MM.1S (cell line): ENCODE results near the gene AKAP13.
A peak's percentile ranks its signal among the peaks of the same experiment; 100 is the strongest.

Experiments used
- DNase-seq: peaks from one replicate; pipeline ENCODE4 v3.0.0-alpha.2; 2015
- H2AFZ ChIP-seq: fragments of 300-600 bp; sonication (generic); 2 replicates; pipeline ENCODE4 v1.6.0; 2016; ENCODE audit warnings: antibody characterized with exemption, low read length
- H3F3A ChIP-seq: fragments of 300-600 bp; sonication (generic); 2 replicates; pipeline ENCODE4 v1.6.1; 2016; ENCODE audit warnings: mild to moderate bottlenecking, antibody characterized with exemption, low read length, moderate library complexity, mixed read lengths; ENCODE audit not compliant: insufficient read depth
- H3K27ac ChIP-seq: fragments of 300-600 bp; sonication (generic); 2 replicates; pipeline ENCODE4 v1.5.1; 2016; ENCODE audit warnings: mild to moderate bottlenecking, low read length
- H3K27me3 ChIP-seq: fragments of 300-600 bp; sonication (generic); replicated peaks from 2 replicates; pipeline ENCODE4 v1.6.0; 2016; ENCODE audit warnings: low read length; ENCODE audit not compliant: insufficient read depth
- H3K36me3 ChIP-seq: fragments of 300-600 bp; sonication (generic); replicated peaks from 2 replicates; pipeline ENCODE4 v1.6.1; 2016; ENCODE audit warnings: mild to moderate bottlenecking, low read length, mixed read lengths; ENCODE audit not compliant: insufficient read depth
- H3K4me1 ChIP-seq: fragments of 300-600 bp; sonication (generic); 2 replicates; pipeline ENCODE4 v1.6.1; 2016; ENCODE audit warnings: low read length, mixed read lengths
- H3K4me2 ChIP-seq: fragments of 300-600 bp; sonication (generic); 2 replicates; pipeline ENCODE4 v1.6.0; 2016; ENCODE audit warnings: low read depth, low read length
- H3K4me3 ChIP-seq: fragments of 300-600 bp; sonication (generic); 2 replicates; pipeline ENCODE4 v1.5.1; 2016; ENCODE audit warnings: low read length, mixed read lengths
- H3K79me2 ChIP-seq: fragments of 300-600 bp; sonication (generic); 2 replicates; pipeline ENCODE4 v1.6.1; 2016; ENCODE audit warnings: mixed run types, low read length, mixed read lengths
- H3K9ac ChIP-seq: fragments of 300-600 bp; sonication (generic); 2 replicates; pipeline ENCODE4 v1.6.1; 2016; ENCODE audit warnings: low read length, mixed read lengths
- H3K9me2 ChIP-seq: fragments of 300-600 bp; sonication (generic); replicated peaks from 2 replicates; pipeline ENCODE4 v1.6.1; 2016; ENCODE audit warnings: mild to moderate bottlenecking, low read length, mixed read lengths; ENCODE audit not compliant: insufficient read depth
- H3K9me3 ChIP-seq: fragments of 300-600 bp; sonication (generic); replicated peaks from 2 replicates; pipeline ENCODE4 v1.6.1; 2016; ENCODE audit warnings: mild to moderate bottlenecking, low read length, mixed read lengths; ENCODE audit not compliant: insufficient read depth
- H4K20me1 ChIP-seq: fragments of 300-600 bp; sonication (generic); 2 replicates; pipeline ENCODE4 v1.6.1; 2016; ENCODE audit warnings: mild to moderate bottlenecking, low read length, moderate library complexity, mixed read lengths; ENCODE audit not compliant: insufficient read depth
- EZH2 ChIP-seq: fragments of 300-600 bp; sonication (generic); optimal IDR thresholded peaks from 2 replicates; pipeline ENCODE3; 2017; ENCODE audit warnings: low read depth, mild to moderate bottlenecking, antibody characterized with exemption, low read length, mixed read lengths
- EZH2phosphoT487 ChIP-seq: fragments of 300-600 bp; sonication (generic); IDR thresholded peaks from 2 replicates; pipeline ENCODE4 v1.6.1; 2018; ENCODE audit warnings: antibody characterized with exemption, low read length
- TF ChIP-seq, protein P1 (sequence below): fragments of 300-600 bp; sonication (generic); IDR thresholded peaks from 2 replicates; pipeline ENCODE4 v1.5.1; 2016; ENCODE audit warnings: antibody characterized with exemption, low read length, mixed read lengths

Gene AKAP13

DNA sequence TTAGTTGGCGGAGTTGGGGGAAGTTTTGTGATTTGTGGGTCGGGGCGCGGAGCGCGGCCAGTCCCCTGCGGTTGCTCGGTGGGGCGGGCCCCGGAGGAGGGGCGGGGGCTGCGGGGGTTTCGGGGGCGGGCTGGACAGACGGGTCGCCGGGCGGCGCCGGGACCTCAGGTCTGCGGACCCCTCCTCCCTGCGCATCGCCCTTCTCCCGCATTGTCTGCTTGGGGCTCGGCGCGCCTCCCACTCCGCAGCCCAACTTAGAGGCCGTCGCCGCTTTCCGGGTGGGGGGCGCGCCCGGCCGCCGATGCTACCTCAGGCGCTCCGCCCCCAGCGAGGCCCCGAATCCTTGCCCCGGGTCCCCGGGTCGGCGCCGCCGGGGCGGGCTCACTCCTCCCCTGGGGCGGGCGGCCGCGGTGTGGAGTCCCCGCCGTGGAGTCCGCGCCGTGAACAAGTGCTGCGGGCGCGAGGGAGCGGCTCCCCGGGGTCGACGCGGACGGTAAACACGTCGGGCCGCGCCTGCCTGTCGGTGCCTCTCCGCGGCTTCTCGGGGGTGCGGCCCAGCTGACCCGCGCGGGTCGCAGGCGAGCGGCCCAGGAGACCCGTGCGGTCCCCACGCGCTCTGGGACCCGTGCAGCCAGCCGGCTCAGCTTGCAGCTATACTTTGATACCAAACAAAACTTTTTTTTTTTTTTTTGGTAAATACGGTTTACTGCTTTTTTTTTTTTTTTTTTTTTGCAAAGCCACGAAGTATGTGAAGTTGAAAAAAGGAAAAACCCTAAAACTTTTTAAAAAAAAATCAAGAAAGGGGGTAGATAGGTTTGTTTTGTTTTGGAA is 624 bp downstream of the AKAP13 start:
- Histone ChIP-seq H3K79me2 (peaks cover 46% of the 10 kb centered on the region), H3F3A (peaks cover 13% of the 10 kb centered on the region), H4K20me1 (no peaks in the 10 kb centered on the region), H3K4me1 (0 out of 2 replicates have a peak, but pooled peaks cover 5% of the 10 kb centered on the region), H2AFZ (peak overlapping the region; percentile 52), H3K9ac (peak overlapping the region; percentile 67; the same call in 1 of the 2 replicates), H3K9me2 (no peaks in the 10 kb centered on the region), H3K4me3 (peak overlapping the region; percentile 69), H3K27ac (peak overlapping the region; percentile 81; the same call in 1 of the 2 replicates), H3K36me3 (no peaks in the 10 kb centered on the region), H3K9me3 (no peaks in the 10 kb centered on the region), H3K4me2 (peak overlapping the region; percentile 64; the same call in 1 of the 2 replicates), H3K27me3 (no peaks in the 10 kb centered on the region)
- peak; percentile 52 for DNase-seq
- TF ChIP-seq, protein P1, sequence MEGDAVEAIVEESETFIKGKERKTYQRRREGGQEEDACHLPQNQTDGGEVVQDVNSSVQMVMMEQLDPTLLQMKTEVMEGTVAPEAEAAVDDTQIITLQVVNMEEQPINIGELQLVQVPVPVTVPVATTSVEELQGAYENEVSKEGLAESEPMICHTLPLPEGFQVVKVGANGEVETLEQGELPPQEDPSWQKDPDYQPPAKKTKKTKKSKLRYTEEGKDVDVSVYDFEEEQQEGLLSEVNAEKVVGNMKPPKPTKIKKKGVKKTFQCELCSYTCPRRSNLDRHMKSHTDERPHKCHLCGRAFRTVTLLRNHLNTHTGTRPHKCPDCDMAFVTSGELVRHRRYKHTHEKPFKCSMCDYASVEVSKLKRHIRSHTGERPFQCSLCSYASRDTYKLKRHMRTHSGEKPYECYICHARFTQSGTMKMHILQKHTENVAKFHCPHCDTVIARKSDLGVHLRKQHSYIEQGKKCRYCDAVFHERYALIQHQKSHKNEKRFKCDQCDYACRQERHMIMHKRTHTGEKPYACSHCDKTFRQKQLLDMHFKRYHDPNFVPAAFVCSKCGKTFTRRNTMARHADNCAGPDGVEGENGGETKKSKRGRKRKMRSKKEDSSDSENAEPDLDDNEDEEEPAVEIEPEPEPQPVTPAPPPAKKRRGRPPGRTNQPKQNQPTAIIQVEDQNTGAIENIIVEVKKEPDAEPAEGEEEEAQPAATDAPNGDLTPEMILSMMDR = no peak
- no peak for TF ChIP-seq EZH2

DNA sequence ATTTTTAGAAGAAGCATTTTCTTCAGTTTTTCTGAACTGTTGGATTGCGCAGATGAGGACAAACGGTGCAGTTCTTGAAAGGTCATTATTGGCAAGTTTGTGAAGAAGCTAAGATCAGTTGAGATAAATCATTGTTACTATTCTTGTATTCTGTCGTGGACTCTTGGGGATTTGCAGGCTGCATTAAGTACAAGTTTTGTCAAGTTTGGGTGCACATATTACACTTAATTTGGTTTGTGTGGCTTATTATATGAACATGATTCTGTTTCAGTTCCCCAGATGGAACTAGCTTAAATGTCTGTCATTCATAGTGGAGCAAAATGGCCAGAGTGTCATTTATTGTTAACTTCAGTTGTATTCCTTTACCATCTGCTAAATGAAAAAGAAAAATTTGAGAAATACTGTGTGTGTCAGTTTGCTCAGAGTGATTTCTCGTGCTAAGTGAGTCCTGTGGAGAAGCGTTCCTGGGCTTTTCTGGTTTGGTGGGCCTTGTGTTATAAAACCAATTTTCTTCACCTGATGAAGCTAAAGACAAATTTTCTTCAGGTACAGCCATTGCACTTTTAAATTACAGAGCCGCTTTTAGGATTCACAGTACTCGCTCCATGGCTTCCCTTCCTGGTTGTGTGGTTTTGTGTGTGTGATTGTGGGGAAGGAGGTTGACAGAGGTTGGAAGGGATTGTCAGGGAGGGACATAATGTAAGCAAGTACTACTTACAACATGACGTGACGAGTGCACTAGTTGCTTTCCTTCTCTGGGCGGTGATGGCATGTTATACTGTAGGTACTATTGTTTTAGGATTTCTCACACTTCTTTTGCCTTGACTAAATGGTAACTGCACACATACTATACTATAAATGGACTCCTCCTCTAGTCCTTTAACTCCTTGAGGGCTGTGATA is 1.7 kb downstream of the AKAP13 start:
- no peak overlapping the region for H2AFZ ChIP-seq
- TF ChIP-seq EZH2phosphoT487 (no peak), EZH2 (no peak)
- TF ChIP-seq, protein P1 = no peak
- H3K9ac ChIP-seq = no peak overlapping the region; the same call in 1 of the 2 replicates
- 0 out of 2 replicates have a peak, but pooled peaks cover 5% of the 10 kb centered on the region for H3K4me1 ChIP-seq
- H3K27me3 ChIP-seq = no peaks in the 10 kb centered on the region
- peak overlapping the region; percentile 64; the same call in 1 of the 2 replicates for H3K4me2 ChIP-seq
- H3K27ac ChIP-seq = no peak overlapping the region
- H3K79me2 ChIP-seq = peaks cover 52% of the 10 kb centered on the region
- peak overlapping the region; percentile 69; the same call in 1 of the 2 replicates for H3K4me3 ChIP-seq
- H3K36me3 ChIP-seq = no peaks in the 10 kb centered on the region
- H3F3A ChIP-seq = peaks cover 13% of the 10 kb centered on the region
- DNase-seq = no peak
- no peaks in the 10 kb centered on the region for H3K9me2 ChIP-seq
- H4K20me1 ChIP-seq = no peaks in the 10 kb centered on the region
- H3K9me3 ChIP-seq = no peaks in the 10 kb centered on the region

DNA sequence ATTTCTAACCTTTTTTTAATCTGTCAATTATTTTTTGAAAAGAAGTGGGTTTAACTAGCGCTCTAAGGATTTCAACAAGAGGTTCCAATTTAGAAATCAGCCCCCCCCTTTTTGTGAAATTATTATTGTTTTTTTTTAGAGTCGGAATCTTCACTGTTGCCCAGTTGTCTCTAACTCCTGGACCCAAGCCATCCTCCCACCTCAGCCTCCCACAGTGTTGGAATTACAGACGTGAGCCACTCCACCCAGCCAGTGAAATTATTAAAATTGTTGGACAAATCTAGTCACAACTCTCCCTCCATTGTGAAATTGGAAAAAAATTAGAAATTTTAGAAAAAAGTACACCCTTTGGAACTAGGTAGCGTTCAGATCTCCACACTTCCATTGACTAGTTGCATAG is 2.5 kb downstream of the AKAP13 start:
- Histone ChIP-seq H3K9ac (no peak overlapping the region), H3K9me2 (no peaks in the 10 kb centered on the region), H3K27me3 (no peaks in the 10 kb centered on the region), H3K4me1 (0 out of 2 replicates have a peak, but pooled peaks cover 5% of the 10 kb centered on the region), H3K79me2 (peaks cover 61% of the 10 kb centered on the region), H3K27ac (no peak overlapping the region), H2AFZ (no peak overlapping the region), H3K4me2 (no peak overlapping the region), H4K20me1 (no peaks in the 10 kb centered on the region), H3F3A (peaks cover 13% of the 10 kb centered on the region), H3K4me3 (no peak overlapping the region), H3K36me3 (no peaks in the 10 kb centered on the region), H3K9me3 (no peaks in the 10 kb centered on the region)
- no peak for DNase-seq
- TF ChIP-seq EZH2 (no peak), EZH2phosphoT487 (no peak)
- TF ChIP-seq, protein P1 = no peak
